Measurements from ENCODE around the gene EEPD1.

DNA sequence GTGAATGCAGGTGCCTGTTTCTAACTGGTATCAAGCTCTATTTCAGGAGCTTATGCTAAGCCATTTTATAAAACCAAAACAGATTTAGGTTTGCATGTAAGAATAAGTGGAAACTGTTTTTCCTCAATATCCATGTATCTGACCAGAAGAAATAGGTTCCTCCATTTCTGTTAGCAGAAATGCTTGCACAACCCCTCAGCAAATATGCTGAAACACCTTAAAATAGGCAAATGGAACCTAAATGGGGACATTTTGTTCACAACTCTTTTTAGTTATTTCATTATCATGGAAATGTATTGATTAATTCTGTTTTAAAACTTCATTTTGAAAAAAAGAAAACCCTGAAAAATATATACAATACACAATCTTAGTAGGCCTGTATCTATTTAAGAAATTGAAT lies 8.9 kb upstream of the EEPD1 start:
- TF ChIP-seq SP1 (CRISPR knock-in tag; conservative IDR thresholded peaks at IDR 0.05) (no peak), FOXP1 (CRISPR knock-in tag; IDR thresholded peaks at IDR 0.05; ENCODE audit: borderline replicate concordance) (no peak), RORB (CRISPR knock-in tag; IDR thresholded peaks at IDR 0.05) (no peak), NR2C2 (CRISPR knock-in tag; IDR thresholded peaks at IDR 0.05) (no peak)
- TF ChIP-seq, protein P1, sequence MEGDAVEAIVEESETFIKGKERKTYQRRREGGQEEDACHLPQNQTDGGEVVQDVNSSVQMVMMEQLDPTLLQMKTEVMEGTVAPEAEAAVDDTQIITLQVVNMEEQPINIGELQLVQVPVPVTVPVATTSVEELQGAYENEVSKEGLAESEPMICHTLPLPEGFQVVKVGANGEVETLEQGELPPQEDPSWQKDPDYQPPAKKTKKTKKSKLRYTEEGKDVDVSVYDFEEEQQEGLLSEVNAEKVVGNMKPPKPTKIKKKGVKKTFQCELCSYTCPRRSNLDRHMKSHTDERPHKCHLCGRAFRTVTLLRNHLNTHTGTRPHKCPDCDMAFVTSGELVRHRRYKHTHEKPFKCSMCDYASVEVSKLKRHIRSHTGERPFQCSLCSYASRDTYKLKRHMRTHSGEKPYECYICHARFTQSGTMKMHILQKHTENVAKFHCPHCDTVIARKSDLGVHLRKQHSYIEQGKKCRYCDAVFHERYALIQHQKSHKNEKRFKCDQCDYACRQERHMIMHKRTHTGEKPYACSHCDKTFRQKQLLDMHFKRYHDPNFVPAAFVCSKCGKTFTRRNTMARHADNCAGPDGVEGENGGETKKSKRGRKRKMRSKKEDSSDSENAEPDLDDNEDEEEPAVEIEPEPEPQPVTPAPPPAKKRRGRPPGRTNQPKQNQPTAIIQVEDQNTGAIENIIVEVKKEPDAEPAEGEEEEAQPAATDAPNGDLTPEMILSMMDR (IDR thresholded peaks at IDR 0.05) = no peak
- TF ChIP-seq, protein P2, sequence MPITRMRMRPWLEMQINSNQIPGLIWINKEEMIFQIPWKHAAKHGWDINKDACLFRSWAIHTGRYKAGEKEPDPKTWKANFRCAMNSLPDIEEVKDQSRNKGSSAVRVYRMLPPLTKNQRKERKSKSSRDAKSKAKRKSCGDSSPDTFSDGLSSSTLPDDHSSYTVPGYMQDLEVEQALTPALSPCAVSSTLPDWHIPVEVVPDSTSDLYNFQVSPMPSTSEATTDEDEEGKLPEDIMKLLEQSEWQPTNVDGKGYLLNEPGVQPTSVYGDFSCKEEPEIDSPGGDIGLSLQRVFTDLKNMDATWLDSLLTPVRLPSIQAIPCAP (CRISPR knock-in tag; IDR thresholded peaks at IDR 0.05) = no peak
- TF ChIP-seq, protein P3, sequence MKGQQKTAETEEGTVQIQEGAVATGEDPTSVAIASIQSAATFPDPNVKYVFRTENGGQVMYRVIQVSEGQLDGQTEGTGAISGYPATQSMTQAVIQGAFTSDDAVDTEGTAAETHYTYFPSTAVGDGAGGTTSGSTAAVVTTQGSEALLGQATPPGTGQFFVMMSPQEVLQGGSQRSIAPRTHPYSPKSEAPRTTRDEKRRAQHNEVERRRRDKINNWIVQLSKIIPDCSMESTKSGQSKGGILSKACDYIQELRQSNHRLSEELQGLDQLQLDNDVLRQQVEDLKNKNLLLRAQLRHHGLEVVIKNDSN (CRISPR knock-in tag; IDR thresholded peaks at IDR 0.05) = no peak
- TF ChIP-seq, protein P4, sequence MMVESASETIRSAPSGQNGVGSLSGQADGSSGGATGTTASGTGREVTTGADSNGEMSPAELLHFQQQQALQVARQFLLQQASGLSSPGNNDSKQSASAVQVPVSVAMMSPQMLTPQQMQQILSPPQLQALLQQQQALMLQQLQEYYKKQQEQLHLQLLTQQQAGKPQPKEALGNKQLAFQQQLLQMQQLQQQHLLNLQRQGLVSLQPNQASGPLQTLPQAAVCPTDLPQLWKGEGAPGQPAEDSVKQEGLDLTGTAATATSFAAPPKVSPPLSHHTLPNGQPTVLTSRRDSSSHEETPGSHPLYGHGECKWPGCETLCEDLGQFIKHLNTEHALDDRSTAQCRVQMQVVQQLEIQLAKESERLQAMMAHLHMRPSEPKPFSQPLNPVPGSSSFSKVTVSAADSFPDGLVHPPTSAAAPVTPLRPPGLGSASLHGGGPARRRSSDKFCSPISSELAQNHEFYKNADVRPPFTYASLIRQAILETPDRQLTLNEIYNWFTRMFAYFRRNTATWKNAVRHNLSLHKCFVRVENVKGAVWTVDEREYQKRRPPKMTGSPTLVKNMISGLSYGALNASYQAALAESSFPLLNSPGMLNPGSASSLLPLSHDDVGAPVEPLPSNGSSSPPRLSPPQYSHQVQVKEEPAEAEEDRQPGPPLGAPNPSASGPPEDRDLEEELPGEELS (CRISPR knock-in tag; IDR thresholded peaks at IDR 0.05) = no peak
- TF ChIP-seq, protein P5, sequence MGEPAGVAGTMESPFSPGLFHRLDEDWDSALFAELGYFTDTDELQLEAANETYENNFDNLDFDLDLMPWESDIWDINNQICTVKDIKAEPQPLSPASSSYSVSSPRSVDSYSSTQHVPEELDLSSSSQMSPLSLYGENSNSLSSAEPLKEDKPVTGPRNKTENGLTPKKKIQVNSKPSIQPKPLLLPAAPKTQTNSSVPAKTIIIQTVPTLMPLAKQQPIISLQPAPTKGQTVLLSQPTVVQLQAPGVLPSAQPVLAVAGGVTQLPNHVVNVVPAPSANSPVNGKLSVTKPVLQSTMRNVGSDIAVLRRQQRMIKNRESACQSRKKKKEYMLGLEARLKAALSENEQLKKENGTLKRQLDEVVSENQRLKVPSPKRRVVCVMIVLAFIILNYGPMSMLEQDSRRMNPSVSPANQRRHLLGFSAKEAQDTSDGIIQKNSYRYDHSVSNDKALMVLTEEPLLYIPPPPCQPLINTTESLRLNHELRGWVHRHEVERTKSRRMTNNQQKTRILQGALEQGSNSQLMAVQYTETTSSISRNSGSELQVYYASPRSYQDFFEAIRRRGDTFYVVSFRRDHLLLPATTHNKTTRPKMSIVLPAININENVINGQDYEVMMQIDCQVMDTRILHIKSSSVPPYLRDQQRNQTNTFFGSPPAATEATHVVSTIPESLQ (CRISPR knock-in tag; IDR thresholded peaks at IDR 0.05) = no peak
- TF ChIP-seq, protein P6, sequence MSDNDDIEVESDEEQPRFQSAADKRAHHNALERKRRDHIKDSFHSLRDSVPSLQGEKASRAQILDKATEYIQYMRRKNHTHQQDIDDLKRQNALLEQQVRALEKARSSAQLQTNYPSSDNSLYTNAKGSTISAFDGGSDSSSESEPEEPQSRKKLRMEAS (CRISPR knock-in tag; IDR thresholded peaks at IDR 0.05) = no peak
